Endometrial microvascular endothelial cells (primary cell): Measurements from ENCODE around the gene ATP6V1F. TPM values are rescaled to one million over a fixed set of nuclear protein-coding genes. Genes with fewer than 3 reads are reported as not detected.

Experiments used
- in situ Hi-C: cut with HindIII; loops from 2 replicates; pipeline ENCODE4 v1.10.0; 2017; ENCODE audit warnings: low sequenced_read_pairs, low pct_unique_long_range_greater_than_20kb; ENCODE audit errors: inconsistent ontology term
- total RNA-seq: library from RNA; depleted of rRNA; stranded (reverse); fragments of >200 nt; gene quantifications from one replicate; pipeline ENCODE4 v1.2.3, GENCODE V29; 2015; ENCODE audit errors: inconsistent ontology term

The ATP6V1F gene
- total RNA-seq, 1 donor from 2014 or later = 135 TPM

DNA sequence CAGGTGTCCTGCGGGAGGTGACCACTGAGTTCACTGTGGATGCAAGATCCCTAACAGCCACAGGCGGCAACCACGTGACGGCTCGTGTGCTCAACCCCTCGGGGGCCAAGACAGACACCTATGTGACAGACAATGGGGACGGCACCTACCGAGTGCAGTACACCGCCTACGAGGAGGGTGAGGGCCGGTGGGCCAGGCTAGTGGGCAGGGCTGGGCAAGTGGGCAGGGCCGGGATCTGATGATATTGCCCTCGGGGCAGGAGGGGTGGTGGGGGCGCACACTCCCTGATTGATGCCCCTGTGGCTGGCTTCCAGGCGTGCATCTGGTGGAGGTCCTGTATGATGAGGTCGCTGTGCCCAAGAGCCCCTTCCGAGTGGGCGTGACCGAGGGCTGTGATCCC is 16.7 kb upstream of the ATP6V1F start:
- in situ Hi-C loops = no loop called here

DNA sequence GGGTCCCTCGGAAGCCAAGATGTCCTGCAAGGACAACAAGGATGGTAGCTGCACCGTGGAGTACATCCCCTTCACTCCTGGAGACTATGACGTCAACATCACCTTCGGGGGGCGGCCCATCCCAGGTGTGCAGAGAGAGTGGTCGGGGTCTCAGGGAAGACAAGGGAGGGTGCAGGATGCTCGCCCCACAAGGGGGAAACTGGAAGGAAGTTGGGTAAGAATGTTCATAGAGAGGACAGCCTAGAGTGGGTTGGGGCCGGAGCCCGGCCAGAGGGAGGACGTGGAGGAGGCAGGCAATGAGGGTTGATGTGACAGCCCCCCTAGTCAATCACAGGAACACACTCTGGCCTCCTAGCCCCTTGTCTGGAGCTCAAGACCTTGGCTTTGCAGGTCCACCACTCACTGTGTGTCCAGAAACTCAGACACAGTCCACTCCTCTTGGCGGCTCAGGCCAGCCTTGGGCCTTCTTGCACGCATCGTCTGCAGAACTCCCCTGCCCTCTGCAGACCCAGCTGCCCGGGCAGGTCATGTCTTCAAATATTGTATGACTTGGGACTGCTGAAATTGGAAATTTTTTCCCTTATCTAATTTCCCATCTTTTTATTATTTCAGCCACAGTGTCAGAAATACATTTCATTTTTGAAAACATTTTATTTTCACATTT is 15.7 kb upstream of the ATP6V1F start:
- in situ Hi-C loops = no loop called here

DNA sequence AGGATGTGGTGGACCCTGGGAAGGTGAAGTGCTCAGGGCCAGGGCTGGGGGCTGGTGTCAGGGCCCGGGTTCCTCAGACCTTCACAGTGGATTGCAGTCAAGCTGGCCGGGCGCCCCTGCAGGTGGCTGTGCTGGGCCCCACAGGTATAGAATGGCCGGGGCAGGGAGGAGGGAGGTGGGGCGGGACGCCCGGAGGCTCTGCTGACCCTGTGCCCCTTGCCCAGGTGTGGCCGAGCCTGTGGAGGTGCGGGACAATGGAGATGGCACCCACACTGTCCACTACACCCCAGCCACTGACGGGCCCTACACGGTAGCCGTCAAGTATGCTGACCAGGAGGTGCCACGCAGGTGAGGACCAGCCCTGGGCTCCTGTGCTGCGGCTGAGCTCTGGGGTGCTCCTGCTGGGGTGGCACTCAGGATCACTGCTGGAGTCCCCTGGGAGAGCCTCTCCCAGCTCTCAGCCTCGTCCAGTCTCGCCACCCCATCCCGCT is 14.9 kb upstream of the ATP6V1F start:
- in situ Hi-C loops = no loop called here

DNA sequence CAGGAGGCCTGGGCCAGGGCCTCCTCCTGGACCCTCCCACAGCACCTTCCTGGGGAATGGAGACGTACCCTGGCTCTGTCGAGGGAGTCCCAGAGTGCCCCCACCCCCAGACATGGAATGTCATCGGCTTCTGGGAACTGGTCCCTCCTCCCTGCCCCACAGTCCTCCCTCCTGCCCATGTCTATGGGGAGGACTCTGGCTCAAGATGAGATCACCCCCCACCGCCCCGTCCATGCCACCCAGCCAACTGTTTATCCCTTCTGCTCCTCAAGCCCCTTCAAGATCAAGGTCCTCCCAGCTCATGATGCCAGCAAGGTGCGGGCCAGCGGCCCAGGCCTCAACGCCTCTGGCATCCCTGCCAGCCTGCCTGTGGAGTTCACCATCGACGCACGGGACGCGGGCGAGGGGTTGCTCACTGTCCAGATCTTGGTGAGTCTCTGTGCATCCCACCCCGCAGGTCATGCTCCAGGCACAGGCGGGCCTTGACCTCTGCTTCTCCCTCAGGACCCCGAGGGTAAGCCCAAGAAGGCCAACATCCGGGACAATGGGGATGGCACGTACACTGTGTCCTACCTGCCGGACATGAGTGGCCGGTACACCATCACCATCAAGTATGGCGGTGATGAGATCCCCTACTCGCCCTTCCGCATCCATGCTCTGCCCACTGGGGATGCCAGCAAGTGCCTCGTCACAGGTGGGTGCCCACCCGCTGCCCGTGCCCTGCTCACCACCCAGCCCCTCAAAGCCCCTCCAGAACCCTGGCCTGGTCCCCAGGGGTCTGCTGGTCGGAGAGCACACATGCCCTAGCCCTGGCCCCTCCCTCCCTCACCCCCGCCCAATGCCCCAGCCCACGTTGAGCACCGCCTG is 14.1 kb upstream of the ATP6V1F start:
- in situ Hi-C loops = no loop called here

DNA sequence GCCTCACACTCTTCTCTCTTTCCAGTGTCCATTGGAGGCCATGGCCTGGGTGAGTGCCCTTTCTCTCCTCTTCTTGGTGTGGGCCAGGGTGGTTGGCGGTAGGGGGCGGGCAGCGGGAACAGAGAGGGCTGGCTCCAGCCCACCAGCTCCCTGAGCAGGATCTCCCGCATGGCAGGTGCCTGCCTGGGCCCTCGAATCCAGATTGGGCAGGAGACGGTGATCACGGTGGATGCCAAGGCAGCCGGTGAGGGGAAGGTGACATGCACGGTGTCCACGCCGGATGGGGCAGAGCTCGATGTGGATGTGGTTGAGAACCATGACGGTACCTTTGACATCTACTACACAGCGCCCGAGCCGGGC is 13.5 kb upstream of the ATP6V1F start:
- in situ Hi-C loops = no loop called here

DNA sequence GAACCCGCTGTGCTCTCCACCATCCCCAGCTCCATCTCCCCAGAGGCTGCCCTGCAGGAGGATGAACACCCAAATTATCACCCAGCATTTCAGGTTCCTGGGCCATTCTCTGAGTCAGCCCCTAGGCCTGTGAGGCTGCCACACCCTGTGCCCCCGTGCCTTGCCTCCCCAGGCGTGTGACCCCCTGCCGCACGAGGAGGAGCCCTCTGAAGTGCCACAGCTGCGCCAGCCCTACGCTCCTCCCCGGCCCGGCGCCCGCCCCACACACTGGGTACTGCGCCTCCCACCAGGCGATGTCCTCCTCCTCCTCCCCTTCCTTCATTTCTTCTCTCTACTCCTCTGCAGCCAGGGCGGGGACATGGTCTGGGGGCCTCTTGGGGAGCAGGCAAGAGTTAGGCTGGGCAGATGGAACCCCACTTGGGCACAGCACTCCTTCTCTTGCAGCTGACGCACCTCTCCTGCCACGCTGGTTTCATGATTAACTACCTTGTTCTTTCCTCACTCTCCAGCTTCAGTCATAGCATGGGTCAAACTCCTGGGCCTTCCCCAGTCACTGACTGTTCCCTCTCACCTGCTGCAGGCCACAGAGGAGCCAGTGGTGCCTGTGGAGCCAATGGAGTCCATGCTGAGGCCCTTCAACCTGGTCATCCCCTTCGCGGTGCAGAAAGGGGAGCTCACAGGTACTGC is 12.7 kb upstream of the ATP6V1F start:
- in situ Hi-C loops = no loop called here

DNA sequence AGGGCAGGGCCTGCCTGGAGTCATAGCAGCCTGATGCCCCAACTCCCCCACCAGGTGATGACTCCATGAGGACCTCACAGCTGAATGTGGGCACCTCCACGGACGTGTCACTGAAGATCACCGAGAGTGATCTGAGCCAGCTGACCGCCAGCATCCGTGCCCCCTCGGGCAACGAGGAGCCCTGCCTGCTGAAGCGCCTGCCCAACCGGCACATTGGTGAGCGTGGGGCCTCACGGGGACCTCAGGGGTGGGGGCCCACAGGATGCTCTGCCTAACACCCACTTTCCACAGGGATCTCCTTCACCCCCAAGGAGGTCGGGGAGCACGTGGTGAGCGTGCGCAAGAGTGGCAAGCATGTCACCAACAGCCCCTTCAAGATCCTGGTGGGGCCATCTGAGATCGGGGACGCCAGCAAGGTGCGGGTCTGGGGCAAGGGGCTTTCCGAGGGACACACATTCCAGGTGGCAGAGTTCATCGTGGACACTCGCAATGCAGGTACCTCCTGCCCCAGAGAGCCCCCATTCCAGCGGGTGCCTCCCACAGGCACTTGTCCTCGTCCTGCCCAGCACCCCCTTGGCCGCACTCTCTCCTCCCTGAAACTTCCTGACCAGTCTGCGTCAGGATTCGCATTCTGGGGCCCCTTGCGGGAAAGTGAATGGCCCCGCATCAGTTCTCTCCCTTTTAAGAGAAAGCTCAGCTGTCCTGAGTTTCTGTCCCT is 10.0 kb upstream of the ATP6V1F start:
- in situ Hi-C loops = no loop called here

DNA sequence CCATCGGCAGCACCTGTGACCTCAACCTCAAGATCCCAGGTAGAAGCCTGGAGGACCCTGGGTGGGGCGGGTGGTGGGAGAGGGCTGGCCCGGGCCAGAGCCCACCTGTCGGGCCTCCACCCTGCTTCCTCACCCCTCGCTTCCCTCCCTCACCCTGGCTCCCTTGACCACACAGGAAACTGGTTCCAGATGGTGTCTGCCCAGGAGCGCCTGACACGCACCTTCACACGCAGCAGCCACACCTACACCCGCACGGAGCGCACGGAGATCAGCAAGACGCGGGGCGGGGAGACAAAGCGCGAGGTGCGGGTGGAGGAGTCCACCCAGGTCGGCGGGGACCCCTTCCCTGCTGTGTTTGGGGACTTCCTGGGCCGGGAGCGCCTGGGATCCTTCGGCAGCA is 8.9 kb upstream of the ATP6V1F start:
- in situ Hi-C loops = no loop called here

DNA sequence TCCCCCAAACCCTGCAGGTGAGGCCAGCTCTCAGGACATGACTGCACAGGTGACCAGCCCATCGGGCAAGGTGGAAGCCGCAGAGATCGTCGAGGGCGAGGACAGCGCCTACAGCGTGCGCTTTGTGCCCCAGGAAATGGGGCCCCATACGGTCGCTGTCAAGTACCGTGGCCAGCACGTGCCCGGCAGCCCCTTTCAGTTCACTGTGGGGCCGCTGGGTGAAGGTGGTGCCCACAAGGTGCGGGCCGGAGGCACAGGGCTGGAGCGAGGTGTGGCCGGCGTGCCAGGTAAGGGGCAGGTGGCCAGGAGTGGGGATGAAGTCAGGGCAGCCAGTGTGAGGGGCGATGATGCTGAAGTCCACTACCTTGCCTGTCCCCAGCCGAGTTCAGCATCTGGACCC is 8.3 kb upstream of the ATP6V1F start:
- in situ Hi-C loops = no loop called here

DNA sequence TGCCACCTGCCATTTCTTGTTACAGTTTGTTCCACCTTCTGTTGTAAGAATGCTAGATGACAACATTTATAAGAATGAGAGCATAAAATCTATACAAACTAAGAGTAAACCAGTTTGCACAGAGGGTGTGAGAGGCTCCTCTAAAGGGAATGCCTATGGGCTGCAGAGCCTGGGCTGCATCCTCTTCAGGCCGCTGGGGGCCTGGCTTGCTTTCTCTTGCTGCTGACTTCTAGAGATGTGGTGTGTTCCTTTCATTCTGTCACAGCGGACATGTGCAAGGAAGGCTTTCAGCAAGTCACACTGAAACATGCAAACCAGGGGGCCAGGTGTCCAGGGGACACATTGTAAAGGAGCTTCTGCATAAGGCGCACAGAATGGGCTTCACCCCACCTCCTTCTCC is 7.1 kb upstream of the ATP6V1F start:
- in situ Hi-C loops = no loop called here

DNA sequence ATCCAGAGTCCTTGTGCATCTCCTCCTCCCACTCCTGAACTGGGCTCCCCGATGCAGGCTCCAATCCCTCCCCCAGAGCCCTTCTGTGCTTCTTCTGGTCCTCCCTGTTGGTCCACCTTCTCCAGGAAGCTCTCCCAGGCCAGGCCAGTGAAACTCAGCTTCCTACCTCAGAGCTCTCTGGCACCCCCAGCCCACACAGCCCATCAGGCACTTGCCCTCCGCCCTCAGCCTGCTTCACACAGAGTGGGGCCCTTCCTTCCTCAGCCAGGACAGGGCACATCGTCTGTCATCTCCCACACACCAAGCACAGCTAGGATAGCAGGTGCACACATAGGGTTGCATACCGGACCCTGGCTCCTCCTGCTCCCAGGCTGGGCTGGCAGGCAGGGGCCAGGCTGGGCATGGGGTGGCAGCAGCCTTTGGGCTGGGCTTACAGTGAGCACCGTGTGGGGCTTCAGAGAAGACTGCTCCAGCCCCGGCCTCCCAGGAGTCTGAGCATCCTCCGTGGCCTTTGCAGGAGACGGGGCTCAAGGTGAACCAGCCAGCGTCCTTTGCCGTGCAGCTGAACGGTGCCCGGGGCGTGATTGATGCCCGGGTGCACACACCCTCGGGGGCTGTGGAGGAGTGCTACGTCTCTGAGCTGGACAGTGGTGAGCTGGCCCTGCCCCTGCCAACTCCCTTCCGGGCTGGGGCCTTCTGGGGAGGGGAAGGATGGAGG is 6.5 kb upstream of the ATP6V1F start:
- in situ Hi-C loops = no loop called here

DNA sequence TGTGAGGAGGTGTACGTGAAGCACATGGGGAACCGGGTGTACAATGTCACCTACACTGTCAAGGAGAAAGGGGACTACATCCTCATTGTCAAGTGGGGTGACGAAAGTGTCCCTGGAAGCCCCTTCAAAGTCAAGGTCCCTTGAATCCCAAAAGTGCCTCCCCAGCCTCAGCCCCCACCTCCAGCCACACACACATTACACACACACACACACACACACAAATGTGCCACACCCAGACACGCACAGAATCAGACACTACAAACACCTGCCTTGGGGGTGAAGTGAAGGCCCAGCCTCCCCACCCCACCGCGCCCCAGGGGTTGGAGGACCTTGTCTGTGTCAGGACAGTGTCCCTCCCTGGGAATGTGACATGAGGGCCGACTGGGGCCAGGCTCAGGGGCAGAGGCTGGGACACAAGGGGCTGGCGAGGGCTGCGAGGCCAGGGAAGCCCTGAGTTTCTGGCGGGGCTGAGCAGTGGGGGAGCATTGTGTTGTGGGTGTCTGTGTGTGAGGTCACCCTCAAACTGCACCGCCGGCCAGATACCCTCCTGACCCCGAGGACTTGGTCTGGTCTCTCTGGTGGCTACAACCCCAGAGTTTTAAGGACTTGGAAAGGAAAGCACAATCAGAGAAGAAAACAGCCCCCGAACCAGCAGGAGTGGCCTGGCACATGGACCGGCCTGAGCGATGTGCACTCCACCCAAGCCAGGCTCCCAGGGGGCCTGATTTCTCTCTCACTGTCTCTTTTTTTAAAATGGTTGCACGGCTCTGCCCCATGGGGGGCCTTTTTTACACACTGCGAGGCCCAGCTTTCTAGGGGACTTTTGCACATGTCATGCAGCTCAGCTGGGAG is 4.0 kb upstream of the ATP6V1F start:
- in situ Hi-C loops = no loop called here

DNA sequence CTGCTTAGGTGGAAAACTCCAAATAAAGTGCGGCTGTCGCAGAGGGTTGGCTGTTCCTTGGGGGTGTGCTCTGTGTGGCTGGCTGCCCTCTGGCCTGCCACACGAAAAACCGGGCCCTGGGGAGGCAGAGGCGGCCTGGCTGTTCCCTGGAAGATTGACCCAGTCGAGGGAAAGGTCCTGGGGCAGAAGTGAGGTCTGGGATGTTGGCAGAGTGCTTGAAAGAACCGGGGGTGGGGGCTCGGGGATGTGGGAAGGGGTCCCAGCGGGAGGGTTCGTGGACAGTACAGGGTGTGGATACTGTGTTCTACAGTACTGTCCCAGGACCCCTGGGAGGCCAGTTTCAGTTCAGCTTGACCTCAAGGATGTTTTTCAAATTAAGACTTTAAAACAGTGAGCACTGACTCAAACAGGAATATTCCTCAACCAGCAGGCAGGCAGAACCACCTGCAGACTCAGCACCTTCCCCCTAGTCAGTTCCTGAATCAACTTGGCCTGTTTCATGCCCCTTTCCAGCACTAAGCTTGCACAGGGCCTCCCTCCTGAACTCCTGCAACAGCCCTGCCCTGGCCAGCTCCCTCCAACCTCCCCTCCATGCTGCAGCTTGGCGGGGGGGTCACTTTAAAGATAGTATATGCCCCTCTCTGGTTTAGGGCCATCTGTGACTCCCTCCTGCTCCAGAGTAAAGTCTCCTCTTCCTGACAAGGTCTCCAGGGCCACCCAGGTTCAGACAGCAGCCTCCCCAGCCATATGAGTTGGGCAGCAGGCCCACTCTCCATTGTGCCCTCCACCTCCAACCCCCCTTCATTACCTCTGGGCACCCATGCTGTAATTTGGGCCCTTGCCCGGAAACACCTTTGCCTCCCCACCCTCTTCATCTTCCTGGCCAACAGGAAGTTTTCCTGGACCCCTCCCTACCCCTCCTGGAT is 3.2 kb upstream of the ATP6V1F start:
- in situ Hi-C loops = no loop called here

DNA sequence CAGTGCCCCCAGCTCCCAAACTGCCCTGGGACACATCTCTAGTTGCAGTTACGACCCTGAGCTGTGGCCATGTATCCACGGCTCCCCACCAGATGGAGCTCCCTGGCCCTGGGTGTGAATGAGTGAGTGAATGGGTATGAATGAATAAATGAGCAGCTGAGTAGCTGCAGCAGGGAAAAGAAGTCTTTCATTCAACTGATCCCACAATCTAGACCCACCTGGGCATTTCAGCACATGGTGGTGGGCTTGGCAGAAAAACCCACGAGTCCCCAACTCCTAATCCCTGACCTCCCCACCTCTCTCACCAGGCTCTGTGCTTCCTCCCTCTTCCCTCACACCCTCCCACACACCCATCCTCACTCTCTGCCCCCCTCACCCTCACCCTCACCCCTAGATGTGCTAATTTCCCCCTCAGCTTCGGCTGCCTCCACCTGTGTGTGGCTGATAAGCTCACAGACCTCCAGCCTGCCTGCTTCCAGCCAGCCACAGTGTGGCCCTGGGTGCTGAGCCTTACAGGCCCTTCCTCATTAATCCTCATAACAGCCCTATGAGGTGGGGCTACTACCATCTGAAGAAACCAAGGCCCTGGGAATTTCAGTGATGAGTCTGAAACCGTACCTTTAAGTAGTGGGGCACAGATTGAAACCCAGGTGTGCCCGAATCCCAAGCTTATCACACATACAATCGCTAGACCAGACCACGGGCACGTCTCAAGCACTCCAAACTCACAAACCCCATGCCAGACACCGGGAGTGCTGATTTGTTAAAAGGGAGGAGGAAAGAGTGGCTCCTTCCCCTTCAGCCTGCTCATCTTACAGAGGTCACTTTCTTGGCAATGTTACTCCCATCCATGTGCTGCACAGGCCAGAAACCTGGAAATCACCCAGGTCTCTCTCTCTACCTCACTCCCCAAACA is 2.2 kb upstream of the ATP6V1F start:
- in situ Hi-C loops = no loop called here

DNA sequence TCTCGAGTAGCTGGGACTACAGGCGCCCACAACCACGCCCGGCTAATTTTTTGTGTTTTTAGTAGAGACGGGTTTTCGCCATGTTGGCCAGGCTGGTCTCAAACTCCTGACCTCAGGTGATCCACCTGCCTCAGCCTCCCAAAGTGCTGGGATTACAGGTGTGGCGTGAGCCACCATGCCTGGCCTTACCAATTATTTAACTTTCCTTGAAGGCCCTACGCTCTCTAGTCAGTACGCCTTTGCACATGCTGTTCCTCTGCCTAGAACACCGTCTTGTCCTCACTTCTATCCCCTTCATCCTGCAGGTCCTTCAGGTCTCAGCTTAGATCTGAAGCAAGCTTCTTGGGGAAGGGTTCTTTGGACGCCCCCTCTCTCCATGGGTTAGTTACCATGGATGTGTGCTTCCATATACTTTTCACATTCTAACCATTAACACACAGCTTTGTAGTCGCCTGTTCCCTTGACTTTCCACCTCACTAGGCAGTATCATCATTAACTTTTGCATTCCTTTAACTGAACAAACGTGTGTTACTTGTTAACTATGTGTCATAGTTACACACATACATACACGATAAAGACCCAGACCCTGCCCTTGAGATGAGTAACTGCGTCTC is 592 bp upstream of the ATP6V1F start:
- in situ Hi-C loops = no loop called here
